Ovary (tissue), 3 donors: Measurements from ENCODE around the gene TBCE.

ENCODE experiments used
- CTCF ChIP-seq, 3 donors: fragments of 450-650 bp in 2 of 3; fragments of 200-600 bp in 1 of 3; IDR thresholded peaks; one replicate each; pipeline versions ENCODE4 v1.5.1 to v1.8.0; 2016 to 2022; ENCODE audit warnings: antibody characterized with exemption in 3 of 3, mild to moderate bottlenecking in 1 of 3
- EP300 ChIP-seq: sonication (generic); formaldehyde crosslinking; IDR thresholded peaks from one replicate; pipeline ENCODE4 v1.6.1; 2017; ENCODE audit warnings: antibody characterized with exemption
- POLR2A ChIP-seq: fragments of 450-650 bp; IDR thresholded peaks from one replicate; pipeline ENCODE4 v1.6.1; 2017; ENCODE audit warnings: antibody characterized with exemption, mild to moderate bottlenecking, moderate library complexity
- donor health status: DM: no; HTN: no; CAD: no.

GRCh38 chr1:235450433-235450832 lies 83.2 kb downstream of the TBCE start:
- TF ChIP-seq POLR2A (no peak), EP300 (no peak), CTCF (IDR thresholded peaks at IDR 0.05) (no peak)
